Progenitor cell of endocrine pancreas (in vitro differentiated cells): Measurements from ENCODE around the gene ATG3. TPM values are rescaled to one million over a fixed set of nuclear protein-coding genes. Genes with fewer than 3 reads are reported as not detected.
"Not testable (repeated sequence)": the region's sequence is repeated elsewhere in the genome, so short reads cannot be mapped to it uniquely, and the experiment has no call there.

Experiments
- DNase-seq: peaks from one replicate; pipeline ENCODE4 v3.0.0; 2021; ENCODE audit warnings: low spot score; ENCODE audit not compliant: unreplicated experiment
- H3K27ac Mint-ChIP-seq: 2 replicates; pipeline ENCODE4 v1.8.0; 2021; ENCODE audit warnings: mild to moderate bottlenecking, moderate library complexity, mixed read lengths
- H3K27me3 Mint-ChIP-seq: 2 replicates; pipeline ENCODE4 v1.8.0; 2021; ENCODE audit warnings: mixed read lengths
- H3K36me3 Mint-ChIP-seq: 2 replicates; pipeline ENCODE4 v1.8.0; 2022; ENCODE audit warnings: mixed read lengths; ENCODE audit not compliant: insufficient read depth
- H3K4me1 Mint-ChIP-seq: 2 replicates; pipeline ENCODE4 v1.8.0; 2021; ENCODE audit warnings: low read depth, mixed read lengths
- H3K4me3 Mint-ChIP-seq: 2 replicates; pipeline ENCODE4 v1.8.0; 2021; ENCODE audit warnings: low read depth, mild to moderate bottlenecking, moderate library complexity, mixed read lengths
- H3K9me3 Mint-ChIP-seq: 2 replicates; pipeline ENCODE4 v1.8.0; 2021; ENCODE audit warnings: low read depth, mixed read lengths
- total RNA-seq: library from RNA; stranded (reverse); gene quantifications from 2 replicates; pipeline ENCODE4 v1.2.1, GENCODE V29; 2021
- TF ChIP-seq, protein P1 (sequence below): fragments of 200-600 bp; sonication (generic); IDR thresholded peaks from one replicate; pipeline ENCODE4 v1.5.0; 2021; ENCODE audit warnings: antibody characterized with exemption, mild to moderate bottlenecking; ENCODE audit not compliant: unreplicated experiment

Gene ATG3
- total RNA-seq, 1 donor from 2014 or later: 26.9 TPM

- Mint-ChIP-seq H3K27me3 (no peaks in the 10 kb centered on the region), H3K4me3 (no peak overlapping the region), H3K27ac (no peak overlapping the region), H3K4me1 (no peaks in the 10 kb centered on the region), H3K36me3 (no peaks in the 10 kb centered on the region), H3K9me3 (no peaks in the 10 kb centered on the region)
- TF ChIP-seq, protein P1, sequence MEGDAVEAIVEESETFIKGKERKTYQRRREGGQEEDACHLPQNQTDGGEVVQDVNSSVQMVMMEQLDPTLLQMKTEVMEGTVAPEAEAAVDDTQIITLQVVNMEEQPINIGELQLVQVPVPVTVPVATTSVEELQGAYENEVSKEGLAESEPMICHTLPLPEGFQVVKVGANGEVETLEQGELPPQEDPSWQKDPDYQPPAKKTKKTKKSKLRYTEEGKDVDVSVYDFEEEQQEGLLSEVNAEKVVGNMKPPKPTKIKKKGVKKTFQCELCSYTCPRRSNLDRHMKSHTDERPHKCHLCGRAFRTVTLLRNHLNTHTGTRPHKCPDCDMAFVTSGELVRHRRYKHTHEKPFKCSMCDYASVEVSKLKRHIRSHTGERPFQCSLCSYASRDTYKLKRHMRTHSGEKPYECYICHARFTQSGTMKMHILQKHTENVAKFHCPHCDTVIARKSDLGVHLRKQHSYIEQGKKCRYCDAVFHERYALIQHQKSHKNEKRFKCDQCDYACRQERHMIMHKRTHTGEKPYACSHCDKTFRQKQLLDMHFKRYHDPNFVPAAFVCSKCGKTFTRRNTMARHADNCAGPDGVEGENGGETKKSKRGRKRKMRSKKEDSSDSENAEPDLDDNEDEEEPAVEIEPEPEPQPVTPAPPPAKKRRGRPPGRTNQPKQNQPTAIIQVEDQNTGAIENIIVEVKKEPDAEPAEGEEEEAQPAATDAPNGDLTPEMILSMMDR: no peak
- no peak for DNase-seq
Observed at GRCh38 chr3:112496366-112497067, 65.2 kb downstream of the ATG3 start.

GRCh38 chr3:112494448-112494767 lies 67.4 kb downstream of the ATG3 start:
- not testable (repeated sequence) for DNase-seq, H3K4me1 Mint-ChIP-seq, H3K27ac Mint-ChIP-seq, H3K9me3 Mint-ChIP-seq, H3K4me3 Mint-ChIP-seq, H3K27me3 Mint-ChIP-seq, H3K36me3 Mint-ChIP-seq

DNA sequence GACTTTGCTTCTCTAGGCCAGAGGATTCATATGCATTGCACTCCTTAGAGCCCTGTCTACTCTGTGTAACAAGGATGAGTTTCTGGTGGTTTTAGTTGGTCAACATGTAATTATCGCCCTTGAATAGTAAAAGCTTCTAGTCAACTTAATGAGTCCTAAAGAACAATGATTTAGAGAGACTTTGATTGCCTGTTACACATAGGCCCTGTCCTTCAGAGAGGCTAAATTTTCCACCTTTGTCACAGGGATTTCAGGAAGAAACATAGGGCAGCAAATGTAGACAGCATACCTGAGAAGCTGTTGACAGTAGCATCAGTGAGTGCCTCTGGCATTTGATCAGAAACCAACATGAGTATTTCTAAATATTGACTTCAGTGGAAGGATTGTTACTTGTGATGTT lies 69.6 kb downstream of the ATG3 start:
- no peak for DNase-seq
- H3K4me3 Mint-ChIP-seq: no peak overlapping the region
- H3K27ac Mint-ChIP-seq: no peak overlapping the region
- H3K36me3 Mint-ChIP-seq: no peaks in the 10 kb centered on the region
- TF ChIP-seq, protein P1: no peak
- no peaks in the 10 kb centered on the region for H3K4me1 Mint-ChIP-seq
- H3K27me3 Mint-ChIP-seq: no peaks in the 10 kb centered on the region
- H3K9me3 Mint-ChIP-seq: no peaks in the 10 kb centered on the region

- no peaks in the 10 kb centered on the region for H3K4me1 Mint-ChIP-seq
Observed at GRCh38 chr3:112491373-112491772, 70.4 kb downstream of the ATG3 start.

DNA sequence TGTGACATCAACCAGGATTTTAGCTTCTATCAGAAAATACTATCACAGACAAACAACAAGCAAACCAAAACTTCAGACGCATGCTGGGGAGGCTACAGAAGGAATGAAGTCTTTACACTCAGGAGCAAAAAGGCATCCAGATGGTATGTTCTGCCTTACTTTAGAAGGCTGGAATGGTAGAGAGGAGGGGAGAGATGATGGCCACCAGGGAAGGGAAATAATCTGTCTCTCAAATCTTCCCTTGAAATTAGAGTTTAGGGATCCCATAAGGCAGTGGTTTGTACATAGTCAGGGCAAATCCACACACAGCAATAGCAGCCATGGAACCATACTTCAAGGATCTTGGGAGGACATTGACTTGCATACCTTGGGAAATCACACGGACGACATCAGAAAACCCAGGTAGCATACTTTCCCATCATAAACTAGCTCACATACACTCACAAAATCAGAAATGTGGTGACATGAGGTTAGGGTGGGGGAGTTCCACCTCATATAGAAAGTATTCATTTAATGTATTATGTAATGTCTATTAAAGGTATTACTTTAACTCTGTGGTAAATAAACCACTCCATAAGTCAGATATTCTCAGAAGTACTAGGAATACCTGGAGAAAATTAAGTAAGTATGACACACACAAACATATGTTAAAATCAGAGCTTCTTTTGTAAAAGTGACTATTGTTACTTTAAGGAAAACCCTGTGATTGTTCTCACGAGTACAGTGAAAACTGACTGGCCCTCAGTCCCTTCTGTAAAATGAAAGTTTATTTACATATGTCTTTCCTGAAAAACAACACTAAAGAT lies 71.9 kb downstream of the ATG3 start:
- TF ChIP-seq, protein P1: no peak
- Mint-ChIP-seq H3K36me3 (no peaks in the 10 kb centered on the region), H3K27me3 (no peaks in the 10 kb centered on the region), H3K9me3 (no peaks in the 10 kb centered on the region), H3K4me3 (no peak overlapping the region), H3K4me1 (no peaks in the 10 kb centered on the region), H3K27ac (no peak overlapping the region)
- no peak for DNase-seq

More at GRCh38 chr3:112491373-112491772, 70.4 kb downstream of the ATG3 start:
- no peaks in the 10 kb centered on the region for H3K27me3 Mint-ChIP-seq
- H3K4me3 Mint-ChIP-seq: no peak overlapping the region
- no peak for DNase-seq
- TF ChIP-seq, protein P1: no peak
- no peaks in the 10 kb centered on the region for H3K36me3 Mint-ChIP-seq
- H3K27ac Mint-ChIP-seq: no peak overlapping the region
- no peaks in the 10 kb centered on the region for H3K9me3 Mint-ChIP-seq
